Measurements from ENCODE around the gene CDK3.
"Not testable (repeated sequence)": the region's sequence is repeated elsewhere in the genome, so short reads cannot be mapped to it uniquely, and the experiment has no call there.

The CDK3 gene

GRCh38 chr17:76036497-76037261, 36.0 kb downstream of the CDK3 start:
- H3K4me3 ChIP-seq (ENCODE audit: low read depth, low read length): no peak overlapping the region

GRCh38 chr17:76038050-76038449, 37.4 kb downstream of the CDK3 start:
- no peak overlapping the region for H3K4me3 ChIP-seq (ENCODE audit: low read depth, low read length)

DNA sequence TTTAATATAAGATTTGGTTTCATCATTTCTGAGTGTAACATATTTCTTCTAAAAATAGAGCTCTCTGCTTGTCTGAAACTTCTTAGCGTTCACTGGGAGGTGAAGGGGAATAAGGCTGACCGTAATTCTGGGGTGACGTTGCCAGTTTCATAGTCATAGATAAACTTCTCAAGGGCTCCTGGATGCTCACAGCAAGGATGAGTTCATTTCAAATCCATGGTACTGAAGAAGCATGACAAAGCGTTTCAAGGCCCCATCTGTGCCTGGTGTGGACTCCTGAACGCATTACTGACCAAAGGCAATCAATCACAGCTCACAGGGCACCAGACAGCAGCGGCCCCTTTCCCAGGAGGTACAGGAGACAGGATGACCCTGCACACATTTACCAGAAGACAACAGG, 38.5 kb downstream of the CDK3 start:
- H3K4me3 ChIP-seq (ENCODE audit: low read depth, low read length): no peak overlapping the region

GRCh38 chr17:76040376-76040775, 39.7 kb downstream of the CDK3 start:
- H3K4me3 ChIP-seq (ENCODE audit: low read depth, low read length): no peak overlapping the region

- not testable (repeated sequence) for H3K4me3 ChIP-seq (ENCODE audit: low read depth, low read length)
These were observed 42.2 kb downstream of the CDK3 start for GRCh38 chr17:76042868-76043267.

- not testable (repeated sequence) for H3K4me3 ChIP-seq (ENCODE audit: low read depth, low read length)
These were observed 43.9 kb downstream of the CDK3 start for GRCh38 chr17:76044475-76045007.

- H3K4me3 ChIP-seq (ENCODE audit: low read depth, low read length): no peak overlapping the region
These were observed 45.4 kb downstream of the CDK3 start for GRCh38 chr17:76046064-76046463.

GRCh38 chr17:76048025-76048605, 47.5 kb downstream of the CDK3 start:
- no peak overlapping the region for H3K4me3 ChIP-seq (ENCODE audit: low read depth, low read length)

- no peak overlapping the region for H3K4me3 ChIP-seq (ENCODE audit: low read depth, low read length)
These were observed 48.1 kb downstream of the CDK3 start for GRCh38 chr17:76048711-76049110.

DNA sequence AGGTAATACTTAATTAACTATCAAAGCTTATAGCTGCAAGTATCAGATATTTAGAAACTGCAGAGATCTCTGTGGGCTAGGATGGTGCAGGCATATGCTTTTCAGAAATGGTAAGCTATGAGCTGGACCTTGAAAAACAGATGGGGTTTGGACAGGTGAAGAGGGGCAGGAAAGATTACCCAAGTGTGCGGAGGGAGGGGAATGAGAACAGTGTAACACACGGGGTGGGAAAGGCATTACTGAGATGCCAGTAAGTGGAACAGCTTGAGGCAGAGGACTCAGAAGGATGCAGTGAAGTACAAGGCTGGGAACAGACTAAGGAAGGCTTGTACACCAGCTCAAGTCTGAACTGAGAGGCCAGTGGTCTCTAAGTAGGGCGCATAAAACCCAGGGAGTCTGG, 48.6 kb downstream of the CDK3 start:
- H3K4me3 ChIP-seq (ENCODE audit: low read depth, low read length): no peak overlapping the region

GRCh38 chr17:76049836-76050537, 49.3 kb downstream of the CDK3 start:
- no peak overlapping the region for H3K4me3 ChIP-seq (ENCODE audit: low read depth, low read length)

GRCh38 chr17:76050538-76051467, 50.1 kb downstream of the CDK3 start:
- no peak overlapping the region for H3K4me3 ChIP-seq (ENCODE audit: low read depth, low read length)

DNA sequence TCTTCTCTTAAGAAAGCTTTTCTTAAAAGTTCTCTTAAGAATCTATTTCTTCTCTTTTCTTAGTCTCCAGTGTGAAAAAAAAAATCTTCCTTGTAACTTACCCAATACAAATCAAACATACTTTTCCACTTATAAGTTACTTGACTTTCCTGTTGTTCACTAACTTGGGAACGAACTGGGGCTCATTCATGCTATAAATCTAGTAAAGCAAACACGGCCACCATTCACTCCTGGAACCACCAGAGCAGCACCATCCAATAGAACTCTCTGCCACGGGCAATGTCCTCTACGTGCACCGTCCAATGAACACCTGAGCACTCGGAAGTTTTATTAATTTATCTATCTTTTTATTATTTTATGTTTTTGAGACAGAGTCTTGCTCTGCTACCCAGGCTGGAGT, 50.9 kb downstream of the CDK3 start:
- H3K4me3 ChIP-seq (ENCODE audit: low read depth, low read length): no peak overlapping the region

DNA sequence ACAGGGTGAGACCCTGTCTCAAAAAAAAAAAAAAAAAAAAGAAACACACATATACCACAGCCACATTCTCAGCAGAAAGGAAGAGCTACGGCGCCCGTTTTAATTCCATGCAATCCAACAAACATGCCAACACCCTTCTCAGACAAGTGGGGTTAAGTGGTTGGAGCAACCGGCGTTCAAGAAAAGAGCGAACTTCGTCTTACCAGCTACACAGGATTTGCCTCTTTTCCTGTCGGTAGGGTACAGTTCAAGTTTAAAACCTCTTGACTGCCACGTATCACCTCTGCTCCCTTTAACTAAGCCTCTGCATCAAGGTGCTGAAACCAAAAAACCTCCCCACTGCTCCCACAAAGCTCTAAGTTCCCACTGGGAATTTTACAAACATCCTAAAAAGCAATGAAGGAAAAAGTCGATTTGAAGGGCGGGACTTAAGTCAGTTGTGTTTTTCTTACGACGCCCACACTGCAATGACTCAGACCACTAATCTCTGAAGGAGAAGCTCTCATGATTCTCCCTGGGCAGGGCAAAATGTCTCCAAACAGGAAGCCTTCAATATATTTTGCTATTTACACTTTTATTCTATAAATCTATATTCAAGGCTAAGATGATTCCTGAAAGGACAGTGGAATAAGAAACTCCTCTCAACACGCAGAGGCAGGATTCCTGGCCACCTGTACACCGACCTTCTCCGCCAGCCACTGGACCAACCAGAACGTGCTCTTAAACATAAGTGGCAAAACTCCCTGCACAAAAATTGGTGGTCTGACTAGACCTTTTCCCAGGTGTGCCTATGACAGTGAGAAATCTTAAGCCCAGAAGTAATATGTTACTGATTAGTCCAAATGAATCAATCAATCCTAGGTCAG, 52.8 kb downstream of the CDK3 start:
- no peak overlapping the region for H3K4me3 ChIP-seq (ENCODE audit: low read depth, low read length)

- H3K4me3 ChIP-seq (ENCODE audit: low read depth, low read length): no peak overlapping the region
These were observed 53.4 kb downstream of the CDK3 start for GRCh38 chr17:76054112-76054476.
